Stimulated activated CD4-positive, alpha-beta T cell treated with anti-CD3 and anti-CD28 coated beads, Interleukin-1b, Interleukin-23, amount 100 ng/mL, for 48 hours (primary cell): Measurements from ENCODE around the gene PLGLB2.
"Not testable (repeated sequence)": the region's sequence is repeated elsewhere in the genome, so short reads cannot be mapped to it uniquely, and the experiment has no call there.

Source experiments
- DNase-seq: peaks from one replicate; pipeline ENCODE4 v3.0.0-alpha.2; 2020

PLGLB2 gene

DNA sequence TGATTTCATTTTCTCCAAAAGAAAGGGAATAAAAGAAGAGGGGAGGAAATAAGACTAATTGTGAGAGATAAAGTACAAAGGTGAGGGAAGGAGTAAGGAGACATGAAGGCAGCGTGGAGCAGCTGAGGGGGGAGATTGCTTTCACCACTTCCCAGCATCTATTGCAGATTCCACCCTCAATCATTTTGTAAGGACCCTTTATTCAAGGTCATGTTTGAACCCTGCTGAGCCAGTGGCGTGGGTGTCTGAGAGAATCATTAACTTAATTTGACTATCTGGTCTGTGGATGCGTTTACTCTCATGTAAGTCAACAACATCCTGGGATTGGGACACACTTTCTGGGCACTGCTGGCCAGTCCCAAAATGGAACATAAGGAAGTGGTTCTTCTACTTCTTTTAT is at the start of gene PLGLB2:
PLGLB2 (plus strand) TSS at position 297 of the 400 bp plus-strand sequence; CDS start at position 364, 67 bp downstream.
- DNase-seq, result not testable (repeated sequence)

GRCh38 chr2:87704572-87705323 is 43.1 kb upstream of the PLGLB2 start:
- DNase-seq, result not testable (repeated sequence)

- not testable (repeated sequence) for DNase-seq
Measured at GRCh38 chr2:87708368-87708767, 39.5 kb upstream of the PLGLB2 start.

- not testable (repeated sequence) for DNase-seq
Measured at GRCh38 chr2:87727940-87728599, 19.8 kb upstream of the PLGLB2 start.

GRCh38 chr2:87740928-87741327 is 7.0 kb upstream of the PLGLB2 start:
- not testable (repeated sequence) for DNase-seq

GRCh38 chr2:87742393-87743108 is 5.3 kb upstream of the PLGLB2 start:
- DNase-seq, result not testable (repeated sequence)

DNA sequence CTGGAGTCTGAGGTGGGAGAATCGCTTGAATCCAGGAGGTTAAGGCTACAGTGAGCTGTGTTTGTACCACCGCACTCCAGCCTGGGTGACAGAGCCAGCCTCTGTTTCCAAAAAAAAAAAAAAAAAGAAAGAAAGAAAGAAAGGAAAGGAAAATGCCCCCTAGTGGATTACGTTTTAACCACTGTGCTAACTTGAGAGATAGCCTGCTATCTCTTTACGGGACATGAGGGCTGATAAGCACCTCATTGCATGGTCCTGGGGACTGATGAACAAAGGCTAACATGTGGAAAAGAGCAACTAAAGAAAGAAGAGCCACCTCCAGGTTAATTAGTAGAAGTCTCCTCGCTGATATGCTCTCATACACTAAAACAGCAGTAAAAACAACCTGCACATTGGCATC is 4.2 kb upstream of the PLGLB2 start:
- DNase-seq, result not testable (repeated sequence)

GRCh38 chr2:87745353-87745951 is 2.4 kb upstream of the PLGLB2 start:
- DNase-seq, result not testable (repeated sequence)

GRCh38 chr2:87748524-87748923 is 637 bp downstream of the PLGLB2 start:
- DNase-seq, result not testable (repeated sequence)

- DNase-seq, result not testable (repeated sequence)
Measured at GRCh38 chr2:87750560-87750959, 2.7 kb downstream of the PLGLB2 start.

DNA sequence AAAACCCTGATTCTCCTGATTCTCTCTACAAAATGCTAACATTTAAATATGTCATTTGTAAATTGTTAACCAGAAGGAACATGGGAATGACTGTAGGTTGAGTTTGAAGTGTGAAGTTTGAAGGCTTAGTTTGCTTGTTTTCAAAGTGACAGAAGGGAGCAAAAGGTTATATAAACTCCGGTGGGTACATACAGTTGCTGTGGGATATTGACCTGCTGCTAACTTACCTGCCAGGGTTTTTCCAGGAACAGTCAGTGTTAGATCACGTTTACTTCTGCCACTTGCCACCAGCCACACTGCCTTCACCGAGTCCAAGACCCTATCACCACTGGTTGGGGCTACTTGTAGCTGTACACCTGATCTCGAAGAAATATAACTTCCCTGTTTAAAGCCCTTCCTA is 6.9 kb downstream of the PLGLB2 start:
- not testable (repeated sequence) for DNase-seq
